HepG2 (cell line): ENCODE measurements around the gene TMEFF1. TPM values are rescaled to one million over a fixed set of nuclear protein-coding genes. Genes with fewer than 3 reads are reported as not detected.

Experiments
- CBX1 ChIP-seq: IDR thresholded peaks from one replicate; pipeline ENCODE4 v1.6.1; 2016; ENCODE audit warnings: antibody characterized with exemption, low read depth
- DR1 ChIP-seq: sonication (generic); formaldehyde crosslinking; IDR thresholded peaks from 2 replicates; pipeline ENCODE4 v1.8.0; 2021; ENCODE audit warnings: mild to moderate bottlenecking, missing genetic modification reagents, inconsistent platforms
- FOXP4 ChIP-seq: sonication (generic); formaldehyde crosslinking; IDR thresholded peaks from 2 replicates; pipeline ENCODE4 v1.4.0; 2020; ENCODE audit warnings: missing genetic modification reagents
- GPBP1L1 ChIP-seq: sonication (generic); formaldehyde crosslinking; IDR thresholded peaks from 2 replicates; pipeline ENCODE4 v1.5.0; 2020; ENCODE audit warnings: mild to moderate bottlenecking, missing genetic modification reagents
- GTF3A ChIP-seq: sonication (generic); formaldehyde crosslinking; conservative IDR thresholded peaks from 2 replicates; pipeline ENCODE4 v1.4.0; 2020; ENCODE audit warnings: mild to moderate bottlenecking, missing genetic modification reagents
- MED13 ChIP-seq: sonication (generic); formaldehyde crosslinking; IDR thresholded peaks from 2 replicates; pipeline ENCODE4 v1.5.0; 2020; ENCODE audit warnings: missing genetic modification reagents
- MIER3 ChIP-seq: IDR thresholded peaks from 2 replicates; pipeline ENCODE4 v1.6.1; 2016; ENCODE audit warnings: missing compliant biosample characterization, borderline replicate concordance
- SATB2 ChIP-seq: sonication (generic); formaldehyde crosslinking; IDR thresholded peaks from 2 replicates; pipeline ENCODE4 v1.5.0; 2020; ENCODE audit warnings: missing genetic modification reagents
- ZBTB14 ChIP-seq: sonication (generic); formaldehyde crosslinking; IDR thresholded peaks from 2 replicates; pipeline ENCODE4 v1.4.0; 2020; ENCODE audit warnings: missing genetic modification reagents
- ZBTB33 ChIP-seq: sonication (generic); formaldehyde crosslinking; IDR thresholded peaks from 2 replicates; pipeline ENCODE4 v1.4.0; 2020; ENCODE audit warnings: missing genetic modification reagents
- ZFP1 ChIP-seq: IDR thresholded peaks from 2 replicates; pipeline ENCODE4 v1.6.1; 2016
- ZFP90 ChIP-seq: sonication (generic); formaldehyde crosslinking; IDR thresholded peaks from 2 replicates; pipeline ENCODE4 v1.8.0; 2022; ENCODE audit warnings: missing genetic modification reagents, mild to moderate bottlenecking, inconsistent platforms, borderline replicate concordance
- ZNF224 ChIP-seq: sonication (generic); formaldehyde crosslinking; IDR thresholded peaks from 2 replicates; pipeline ENCODE4 v1.5.0; 2020; ENCODE audit warnings: mild to moderate bottlenecking, missing genetic modification reagents
- ZNF276 ChIP-seq: sonication (generic); formaldehyde crosslinking; IDR thresholded peaks from 2 replicates; pipeline ENCODE4 v1.4.0; 2020; ENCODE audit warnings: mild to moderate bottlenecking, low read depth, missing genetic modification reagents
- ZNF512 ChIP-seq: sonication (generic); formaldehyde crosslinking; IDR thresholded peaks from 2 replicates; pipeline ENCODE4 v1.4.0; 2020; ENCODE audit warnings: mild to moderate bottlenecking, missing genetic modification reagents
- ZNF766 ChIP-seq: sonication (generic); formaldehyde crosslinking; IDR thresholded peaks from 2 replicates; pipeline ENCODE4 v1.5.0; 2020; ENCODE audit warnings: missing genetic modification reagents, borderline replicate concordance
- ZNF768 ChIP-seq: sonication (generic); formaldehyde crosslinking; IDR thresholded peaks from 2 replicates; pipeline ENCODE4 v1.4.0; 2020; ENCODE audit warnings: missing genetic modification reagents
- ZNF883 ChIP-seq: sonication (generic); formaldehyde crosslinking; IDR thresholded peaks from 2 replicates; pipeline ENCODE4 v1.5.1; 2020; ENCODE audit warnings: mild to moderate bottlenecking, missing genetic modification reagents; ENCODE audit errors: not compliant biosample characterization
- polyA plus RNA-seq, 8 experiments: library from polyadenylated mRNA; depleted of rRNA in 3 of 8; stranded (reverse) in 7 of 8; unstranded in 1 of 8; fragments of >200 nt; fragmentation: Illumina TruSeq in 4 of 8; extraction: Trizol in 4 of 8; gene quantifications; 2 replicates each; pipeline versions ENCODE4 v1.2.1 to v1.2.3, GENCODE V29; 2011 to 2016; ENCODE audit warnings: low read depth in 4 of 8, missing spikeins in 1 of 8, mixed read lengths in 1 of 8; ENCODE audit not compliant: insufficient read depth in 1 of 8
- total RNA-seq, 5 experiments: library from RNA; depleted of rRNA; stranded (reverse); fragments of >200 nt; fragmentation: Illumina TruSeq; extraction: Trizol; gene quantifications; 2 replicates each; pipeline ENCODE4 v1.2.3, GENCODE V29; 2016; ENCODE audit warnings: low read depth in 1 of 5

The TMEFF1 gene
- total and polyA plus RNA-seq, 2 of the 13 experiments (the other 11 are each of a cell fraction or from before 2014, with no cell fraction given) = 0.87 to 1.9 TPM

- no peak for TF ChIP-seq GPBP1L1 (CRISPR knock-in tag)
- TF ChIP-seq ZBTB14 (CRISPR knock-in tag) = no peak
- peak; percentile 81 for TF ChIP-seq FOXP4 (CRISPR knock-in tag)
- TF ChIP-seq DR1 = no peak
- no peak for TF ChIP-seq ZBTB33
- TF ChIP-seq ZNF224 (CRISPR knock-in tag) = no peak
- TF ChIP-seq ZNF276 (CRISPR knock-in tag) = no peak
- no peak for TF ChIP-seq SATB2 (CRISPR knock-in tag)
- no peak for TF ChIP-seq ZNF766 (CRISPR knock-in tag)
- peak; percentile 67; the same call in 1 of the 2 replicates for TF ChIP-seq MIER3 (CRISPR knock-in tag)
- TF ChIP-seq ZNF512 (CRISPR knock-in tag) = no peak
- no peak for TF ChIP-seq CBX1
- no peak for TF ChIP-seq ZFP1 (CRISPR knock-in tag)
- no peak for TF ChIP-seq ZNF883 (CRISPR knock-in tag)
- no peak for TF ChIP-seq GTF3A (CRISPR knock-in tag)
- TF ChIP-seq ZNF768 = no peak
- no peak for TF ChIP-seq ZFP90 (CRISPR knock-in tag)
- no peak for TF ChIP-seq MED13
These were observed 28.9 kb upstream of the TMEFF1 start (continued) for GRCh38 chr9:100443781-100444768.
